GM12892 (cell line): ENCODE measurements around the gene TSPO.

Source experiments
- POLR2A ChIP-seq: IDR thresholded peaks from 2 replicates; pipeline ENCODE4 v1.6.1; 2011; ENCODE audit warnings: low read depth, low read length, control low read depth
- POLR2AphosphoS5 ChIP-seq: IDR thresholded peaks from 2 replicates; pipeline ENCODE4 v1.6.1; 2011; ENCODE audit warnings: low read depth, low read length, control low read depth

DNA sequence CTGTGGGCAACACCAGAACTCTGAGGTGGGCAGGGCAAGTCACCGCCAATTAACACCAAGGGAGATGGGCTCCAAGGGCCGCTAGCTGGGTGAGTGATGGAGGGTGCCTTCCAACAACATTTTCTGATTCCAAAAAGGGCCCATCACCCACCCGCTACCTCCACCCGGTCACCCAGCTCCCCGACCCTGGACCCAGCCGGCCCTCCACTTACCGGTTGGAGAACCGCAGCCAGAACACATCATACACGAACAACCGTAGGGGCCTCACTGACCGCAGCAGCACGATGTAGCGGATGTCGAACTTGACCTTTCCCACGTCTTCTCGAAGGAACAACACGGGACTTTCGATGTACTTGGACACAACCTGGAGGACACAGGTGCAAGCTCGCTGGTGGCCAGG is 20.8 kb downstream of the TSPO start:
- no peak for TF ChIP-seq POLR2A
- TF ChIP-seq POLR2AphosphoS5, result no peak
